GM18502 (cell line): ENCODE results near the gene UGT1A10.
"Not testable (repeated sequence)": the region's sequence is repeated elsewhere in the genome, so short reads cannot be mapped to it uniquely, and the experiment has no call there.

Experiments
- ATAC-seq: cut with Tn5 transposase; IDR thresholded peaks from one replicate; pipeline ENCODE4 v1.9.1; 2021; ENCODE audit warnings: mild to moderate bottlenecking; ENCODE audit not compliant: unreplicated experiment, poor library complexity

UGT1A10 gene

DNA sequence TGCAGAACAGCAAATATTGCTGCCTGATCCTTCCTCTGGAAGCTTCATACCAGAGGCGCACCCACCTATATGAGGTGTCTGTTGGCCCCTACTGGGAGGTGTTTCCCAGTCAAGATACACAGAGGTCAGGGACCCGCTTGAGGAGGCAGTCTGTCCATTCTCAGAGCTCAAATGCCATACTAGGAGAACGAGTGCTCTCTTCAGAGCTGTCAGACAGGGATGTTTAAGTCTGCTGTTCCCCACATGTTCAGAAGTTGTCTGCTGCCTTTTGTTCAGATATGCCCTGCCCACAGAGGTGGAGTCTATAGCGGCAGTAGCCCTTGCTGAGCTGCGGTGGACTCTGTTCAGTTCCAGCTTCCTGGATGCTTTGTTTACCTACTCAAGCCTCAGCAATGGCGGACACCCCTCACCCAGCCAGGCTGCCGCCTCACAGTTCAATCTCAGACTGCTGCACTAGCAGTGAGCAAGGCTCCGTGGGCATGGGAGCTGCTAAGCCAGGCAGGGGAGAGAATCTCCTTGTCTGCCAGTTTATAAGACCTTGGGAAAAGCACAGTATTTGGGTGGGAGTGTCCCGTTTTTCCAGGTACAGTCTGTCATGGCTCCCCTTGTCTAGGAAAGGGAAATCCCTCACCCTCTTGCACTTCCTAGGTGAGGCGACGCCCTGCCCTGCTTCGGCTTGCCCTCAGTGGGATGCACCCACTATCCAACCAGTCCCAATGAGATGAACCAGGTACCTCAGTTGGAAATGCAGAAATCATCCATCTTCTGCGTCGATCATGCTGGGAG, 100.8 kb downstream of the UGT1A10 start:
- not testable (repeated sequence) for ATAC-seq

DNA sequence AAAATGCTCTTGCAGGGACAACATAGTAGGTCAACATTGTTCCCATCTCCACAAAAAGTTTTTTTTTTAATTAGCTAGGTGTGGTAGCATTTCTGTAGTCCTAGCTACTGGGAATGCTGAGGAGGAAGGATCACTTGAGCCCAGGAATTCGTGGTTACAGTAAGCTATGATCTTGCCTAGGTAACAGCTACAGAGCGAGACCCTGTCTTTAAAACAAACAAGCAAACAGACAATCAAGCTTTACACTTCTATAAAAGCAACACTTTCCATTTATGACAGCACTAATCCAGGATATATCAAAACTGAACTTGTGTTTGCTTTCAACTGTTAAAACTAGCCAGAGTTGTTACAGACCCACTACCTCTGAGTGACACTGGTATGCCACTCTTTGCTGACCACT, 104.6 kb downstream of the UGT1A10 start:
- ATAC-seq = no peak

GRCh38 chr2:233743464-233744259, 107.4 kb downstream of the UGT1A10 start:
- ATAC-seq = no peak

GRCh38 chr2:233745073-233745755, 109.0 kb downstream of the UGT1A10 start:
- ATAC-seq = no peak

- not testable (repeated sequence) for ATAC-seq
Observed at GRCh38 chr2:233745838-233746237, 109.6 kb downstream of the UGT1A10 start.

DNA sequence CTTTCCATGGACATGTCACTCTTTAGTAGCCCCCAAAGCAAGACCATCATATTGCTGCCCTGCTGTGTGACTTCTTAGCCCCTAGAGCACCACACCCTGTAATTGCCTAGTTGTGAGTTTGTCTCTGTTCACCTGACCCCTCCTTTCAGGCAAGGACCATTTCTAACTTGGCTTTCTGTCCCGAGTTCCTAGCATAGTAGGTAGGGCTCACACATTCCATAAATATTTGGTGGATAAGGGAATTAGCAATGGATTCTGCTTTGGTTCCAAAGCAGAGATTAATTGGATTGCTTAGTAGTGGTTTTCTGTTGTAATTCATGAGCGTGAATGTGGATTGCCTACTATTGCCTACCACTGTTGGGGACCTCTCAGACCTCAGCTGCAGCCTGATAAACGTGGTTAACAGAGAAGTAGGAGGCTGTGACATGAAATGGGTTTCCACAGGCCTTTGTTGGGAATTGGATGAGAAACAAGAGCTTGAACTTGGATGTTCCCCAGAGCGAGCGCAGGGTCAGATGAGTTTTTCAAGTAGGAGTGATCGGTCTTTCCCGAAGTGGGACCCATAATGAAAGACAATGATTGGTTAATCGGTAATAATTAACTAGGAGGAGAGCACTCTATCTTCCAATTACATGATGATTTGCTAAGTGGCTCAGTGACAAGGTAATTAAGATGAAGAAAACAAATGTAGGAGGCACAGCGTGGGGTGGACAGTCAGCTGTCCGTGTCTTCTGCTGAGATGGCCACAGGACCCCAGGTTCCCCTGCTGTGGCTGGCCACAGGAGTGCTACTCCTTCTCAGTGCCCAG, 110.4 kb downstream of the UGT1A10 start:
- ATAC-seq = no peak

GRCh38 chr2:233747283-233747544, 111.0 kb downstream of the UGT1A10 start:
- no peak for ATAC-seq

- not testable (repeated sequence) for ATAC-seq
Observed at GRCh38 chr2:233750689-233751088, 114.4 kb downstream of the UGT1A10 start.

- ATAC-seq = not testable (repeated sequence)
Observed at GRCh38 chr2:233751212-233752009, 115.2 kb downstream of the UGT1A10 start.

DNA sequence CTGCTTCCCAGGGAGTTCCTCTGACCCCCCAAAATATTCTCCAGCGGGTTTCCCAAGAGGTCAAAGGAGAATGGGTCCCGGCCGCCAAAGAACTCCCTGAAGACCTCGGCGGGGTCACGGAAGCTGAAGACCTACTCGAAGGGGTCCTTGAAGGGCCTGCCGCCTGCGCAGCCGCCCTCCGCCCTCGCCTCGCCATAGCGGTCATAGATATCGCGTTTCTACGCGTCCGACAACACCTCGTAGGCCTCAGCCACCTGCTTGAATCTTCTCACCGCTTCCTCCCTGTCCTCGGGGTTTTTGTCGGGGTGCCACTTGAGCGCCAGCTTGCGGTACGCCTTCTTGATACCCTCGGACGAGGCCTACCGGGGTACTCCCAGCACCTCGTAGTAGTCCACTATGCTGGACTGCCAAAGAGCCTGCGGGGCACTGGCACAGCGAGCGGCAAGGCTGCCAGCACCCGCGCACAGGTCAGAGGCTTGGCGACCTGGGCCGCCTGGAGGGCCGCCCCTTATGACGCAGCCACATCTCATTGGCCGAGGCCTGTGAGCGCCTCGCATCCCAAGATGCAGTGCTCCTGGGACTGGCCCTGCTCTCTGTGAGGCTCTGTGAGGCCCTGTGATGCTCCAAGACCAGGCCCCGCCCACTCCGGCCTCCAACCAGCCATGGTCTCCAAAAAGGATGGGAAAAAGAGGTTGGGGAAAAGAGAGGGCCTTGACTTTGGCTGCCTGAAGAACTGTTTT, 118.8 kb downstream of the UGT1A10 start:
- ATAC-seq = no peak

DNA sequence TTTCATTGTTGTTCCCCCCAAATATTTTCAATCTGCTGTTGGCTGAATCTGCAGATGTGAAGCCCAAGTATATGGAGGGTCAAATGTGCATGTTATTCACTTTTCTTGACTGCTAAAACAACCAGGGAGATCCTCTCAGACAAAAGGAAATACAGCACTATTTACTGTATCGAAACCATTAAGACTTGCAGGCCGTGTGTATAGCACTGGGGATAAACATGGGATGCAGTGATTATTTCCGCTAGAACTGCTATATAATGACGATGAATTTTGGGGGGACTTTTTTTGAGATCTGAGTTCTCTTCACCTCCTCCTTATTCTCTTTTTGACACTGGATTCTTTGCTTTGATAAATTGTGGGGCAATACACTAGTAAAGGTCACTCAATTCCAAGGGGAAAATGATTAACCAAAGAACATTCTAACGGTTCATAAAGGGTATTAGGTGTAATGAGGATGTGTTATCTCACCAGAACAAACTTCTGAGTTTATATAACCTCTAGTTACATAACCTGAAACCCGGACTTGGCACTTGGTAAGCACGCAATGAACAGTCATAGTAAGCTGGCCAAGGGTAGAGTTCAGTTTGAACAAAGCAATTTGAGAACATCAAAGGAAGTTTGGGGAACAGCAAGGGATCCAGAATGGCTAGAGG, 120.3 kb downstream of the UGT1A10 start:
- no peak for ATAC-seq

GRCh38 chr2:233758141-233758540, 121.9 kb downstream of the UGT1A10 start:
- no peak for ATAC-seq

DNA sequence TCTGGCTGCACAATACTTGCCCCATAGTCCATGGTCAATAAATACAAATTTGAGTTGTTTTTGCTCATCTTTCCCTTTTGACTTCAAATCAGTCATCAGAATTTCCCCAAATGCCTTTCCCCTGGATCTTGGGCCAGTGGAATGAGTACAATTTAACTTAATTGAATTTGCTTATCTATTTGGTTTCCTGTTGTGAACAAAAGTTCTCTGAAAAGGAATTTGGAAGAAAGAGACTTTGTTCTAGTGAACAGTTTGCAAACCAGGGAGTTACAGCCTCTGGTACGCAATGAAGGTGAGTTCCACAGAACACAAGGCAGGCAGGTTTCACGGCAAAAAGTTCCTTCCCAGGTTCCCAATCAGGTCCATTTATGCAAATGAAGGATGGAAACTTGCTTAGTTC, 122.6 kb downstream of the UGT1A10 start:
- ATAC-seq = no peak

GRCh38 chr2:233760043-233760442, 123.8 kb downstream of the UGT1A10 start, which contains the start of gene UGT1A1:
UGT1A1 (plus strand) TSS chr2:233760270; CDS start chr2:233760288, 18 bp downstream.
- ATAC-seq = no peak

DNA sequence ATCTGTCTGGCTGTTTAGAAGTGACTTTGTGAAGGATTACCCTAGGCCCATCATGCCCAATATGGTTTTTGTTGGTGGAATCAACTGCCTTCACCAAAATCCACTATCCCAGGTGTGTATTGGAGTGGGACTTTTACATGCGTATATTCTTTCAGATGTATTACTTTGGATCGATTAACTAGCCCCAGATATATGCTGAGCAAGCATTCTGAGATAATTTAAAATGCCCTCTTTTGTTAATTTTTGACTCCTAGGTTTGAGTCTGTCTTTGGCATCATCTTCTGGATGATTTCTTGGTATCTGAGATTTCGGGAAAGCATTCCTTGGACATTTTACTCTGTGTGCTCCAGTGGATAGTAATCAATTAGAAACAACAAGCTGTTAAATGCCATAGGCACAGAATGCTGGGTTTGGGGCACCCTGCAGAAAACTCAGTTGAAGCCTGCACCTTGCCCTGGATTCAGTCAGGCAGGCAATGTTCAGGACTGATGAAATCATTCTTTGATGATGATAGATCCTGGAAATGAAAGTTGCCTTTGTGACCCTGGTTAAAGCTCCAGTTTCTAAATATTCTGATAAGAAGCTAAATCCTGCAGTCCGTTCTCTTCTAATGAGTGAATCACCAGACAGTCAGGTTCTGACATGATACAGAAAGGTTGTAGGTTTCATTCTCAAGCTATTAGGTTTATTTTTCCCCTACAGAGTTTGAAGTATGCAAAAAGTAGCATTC, 125.0 kb downstream of the UGT1A10 start:
- ATAC-seq = no peak

DNA sequence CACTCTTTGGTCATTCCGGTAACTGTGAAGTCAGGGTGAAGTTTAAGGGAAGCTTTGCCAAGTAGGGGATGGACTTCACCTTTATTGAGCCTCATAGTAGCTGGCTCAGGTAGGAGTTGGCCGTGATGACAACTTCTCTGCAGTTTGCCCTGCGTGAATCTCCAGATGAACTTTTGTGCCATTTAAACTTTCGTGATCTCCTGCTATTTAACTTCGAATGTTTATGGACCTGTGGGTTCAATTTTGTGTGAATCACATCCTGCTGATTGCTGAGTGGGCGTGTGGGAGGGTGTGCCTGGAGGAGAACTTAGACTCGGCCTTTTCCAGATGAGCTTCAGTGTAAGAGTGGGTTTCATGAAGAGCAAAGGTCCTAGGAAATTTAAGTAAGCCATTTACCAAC, 128.0 kb downstream of the UGT1A10 start:
- ATAC-seq = no peak

DNA sequence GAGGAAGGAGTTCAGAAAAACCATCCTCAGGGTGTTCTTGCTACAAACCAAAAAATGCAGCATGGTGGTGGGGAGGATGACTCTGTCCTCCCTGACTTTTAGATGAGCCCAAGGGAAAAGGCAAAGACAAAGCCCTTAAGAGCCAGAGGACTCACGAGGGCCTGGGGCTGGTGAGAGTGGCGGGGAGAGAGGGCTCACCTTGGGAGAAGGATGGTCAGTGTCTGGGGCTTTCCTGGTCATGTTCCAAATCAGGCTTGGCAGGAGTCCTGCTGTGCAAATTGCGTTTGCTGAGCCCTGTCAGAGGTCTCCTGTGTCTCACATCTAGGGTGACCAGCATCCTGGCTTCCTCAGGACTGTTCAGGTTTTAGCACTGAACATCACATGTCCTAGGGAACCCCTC, 128.5 kb downstream of the UGT1A10 start:
- ATAC-seq = no peak

DNA sequence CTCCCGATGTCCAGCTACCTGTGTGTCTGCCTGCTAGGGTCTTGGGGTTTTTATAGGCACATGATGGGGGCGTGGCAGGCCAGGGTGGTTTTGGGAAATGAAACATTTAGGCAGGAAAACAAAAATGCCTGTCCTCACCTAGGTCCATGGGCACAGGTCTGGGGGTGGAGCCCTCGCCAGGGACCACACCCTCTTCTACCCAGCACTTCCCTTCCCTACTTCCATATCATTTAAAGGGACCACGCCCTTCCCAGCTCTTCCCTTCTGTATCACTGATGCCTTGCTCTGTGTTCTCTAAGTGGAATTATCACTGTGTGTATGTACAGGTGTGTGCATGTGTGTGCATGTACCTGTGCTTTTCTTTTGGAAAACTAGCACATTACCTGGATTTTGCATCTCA, 130.2 kb downstream of the UGT1A10 start:
- no peak for ATAC-seq
